ENCODE data around the gene GNA12. TPM values are rescaled to one million over a fixed set of nuclear protein-coding genes. Genes with fewer than 3 reads are reported as not detected.

Gene GNA12
- total and polyA plus RNA-seq, 2 of the 4 experiments (the other 2 are of a cell fraction): 14.3 to 93.9 TPM

DNA sequence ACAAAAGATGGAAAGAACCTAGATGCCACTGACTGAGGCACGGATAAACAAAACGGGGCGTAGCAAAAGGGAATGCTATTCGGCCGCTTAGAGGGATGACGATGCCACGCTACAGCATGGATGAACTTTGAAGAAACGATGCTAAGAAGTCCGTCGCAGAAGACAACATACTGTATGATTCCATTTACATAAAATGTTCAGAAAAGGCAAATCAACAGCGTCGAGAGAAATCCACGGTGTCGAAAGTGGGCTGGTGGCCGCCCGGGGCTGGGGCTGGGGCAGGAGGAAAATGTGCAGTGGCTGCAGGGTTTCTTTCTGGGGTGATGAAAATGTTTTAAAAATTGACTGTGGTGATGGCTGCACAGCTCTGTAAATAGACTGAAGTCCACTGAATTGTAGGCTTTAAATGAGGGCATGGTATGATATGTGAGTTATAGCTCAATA, 24.1 kb downstream of the GNA12 start (continued):
- TF ChIP-seq MAFK (IDR thresholded peaks at IDR 0.05; ENCODE audit: low read depth, low read length) (no peak), FOS (IDR thresholded peaks at IDR 0.05; ENCODE audit: low read depth, low read length) (no peak), RAD21 (IDR thresholded peaks at IDR 0.05; ENCODE audit: low read length) (no peak)

- dilution Hi-C loops (cut with HindIII; ENCODE audit: low sequenced_read_pairs, unreplicated experiment): no loop called here
Observed at GRCh38 chr7:2819161-2819953, 24.8 kb downstream of the GNA12 start.

More at GRCh38 chr7:2819161-2819953, 24.8 kb downstream of the GNA12 start:
- no peak overlapping the region for H3K56ac ChIP-seq (ENCODE audit: extremely low read depth, insufficient read depth, low read length)
- H4K20me1 ChIP-seq (ENCODE audit: insufficient read depth, low read length): peaks cover 6% of the 10 kb centered on the region; the same call in 1 of the 2 replicates
- H3K36me3 ChIP-seq (ENCODE audit: control insufficient read depth, insufficient read depth, low read length): no peaks in the 10 kb centered on the region
- peaks cover 47% of the 10 kb centered on the region for H3K4me1 ChIP-seq (ENCODE audit: control insufficient read depth, insufficient read depth, low read length)
- BruUV-seq (replicated peaks): no TSS peak
- H2AK5ac ChIP-seq (ENCODE audit: low read depth, low read length): peak overlapping the region; percentile 98
- in situ Hi-C loops (cut with MboI; ENCODE audit: low sequenced_read_pairs) (no loop called here), intact Hi-C loops (cut with micrococcal nuclease) (no loop called here)
- H3K9me3 ChIP-seq (ENCODE audit: control insufficient read depth, insufficient read depth, low read length): no peaks in the 10 kb centered on the region
- H3K9me1 ChIP-seq (ENCODE audit: insufficient read depth, low read length): peaks cover 28% of the 10 kb centered on the region
- H4K91ac ChIP-seq (ENCODE audit: insufficient read depth, low read depth, low read length): peak overlapping the region; percentile 77
- ChIA-PET POLR2A (ENCODE audit: unreplicated experiment) (no interaction called here), CTCF (no interaction called here)
- H2BK120ac ChIP-seq (ENCODE audit: low read depth, low read length): peak overlapping the region; percentile 95
- H3K23ac ChIP-seq (ENCODE audit: low read depth, low read length): peak overlapping the region; percentile 77
- H3K18ac ChIP-seq (ENCODE audit: low read depth, low read length): peak overlapping the region; percentile 92
- H2BK5ac ChIP-seq (ENCODE audit: low read depth, low read length, poor library complexity, severe bottlenecking): peak overlapping the region; percentile 100
- no peak overlapping the region for H2AK9ac ChIP-seq (replicated peaks; ENCODE audit: low read depth, low read length, poor library complexity)
- ATAC-seq (ENCODE audit: low read depth): no peak
- H3K14ac ChIP-seq (replicated peaks; ENCODE audit: low read depth, low read length): peak overlapping the region; percentile 84
- H4K5ac ChIP-seq (ENCODE audit: low read depth, low read length): peak overlapping the region; percentile 46
- H3K4ac ChIP-seq (ENCODE audit: low read depth, low read length): peak overlapping the region; percentile 90
- no peak overlapping the region for H3K9ac ChIP-seq (ENCODE audit: low read depth, low read length)
- no peak for TF ChIP-seq CHD1 (IDR thresholded peaks at IDR 0.05; ENCODE audit: low read depth, low read length)
- no peak for TF ChIP-seq RAD21 (IDR thresholded peaks at IDR 0.05; ENCODE audit: low read length)
- TF ChIP-seq SMC3 (IDR thresholded peaks at IDR 0.05; ENCODE audit: low read depth, low read length): no peak
- TF ChIP-seq ELK1 (IDR thresholded peaks at IDR 0.05; ENCODE audit: borderline replicate concordance, low read depth, low read length): no peak
- TF ChIP-seq MAFK (IDR thresholded peaks at IDR 0.05; ENCODE audit: low read depth, low read length): no peak
- TF ChIP-seq RFX5 (IDR thresholded peaks at IDR 0.05; ENCODE audit: low read depth, low read length): no peak
- peak overlapping the region; percentile 90 for H2BK20ac ChIP-seq (ENCODE audit: low read depth, low read length)
- H2BK15ac ChIP-seq (ENCODE audit: low read depth, low read length): peak overlapping the region; percentile 95
- H3K79me1 ChIP-seq (ENCODE audit: low read depth in 1 of 2, low read length in 2 of 2): peaks cover 32 to 80% of the 10 kb centered on the region in 2 experiments
- H3K4me3 ChIP-seq (ENCODE audit: insufficient read depth, low read depth, low read length): no peak overlapping the region
- peak overlapping the region; percentile 84 for H3K27ac ChIP-seq (ENCODE audit: insufficient read depth, low read length)
- no peak overlapping the region for H3K4me2 ChIP-seq (ENCODE audit: low read depth, low read length)
- H3K27me3 ChIP-seq (ENCODE audit: control insufficient read depth, insufficient read depth, low read length): no peaks in the 10 kb centered on the region
- 85% methylated on average over 7 of the region's 15 CpGs; no CpG with 5 or more reads in 1 of the 2 experiments for WGBS, 2 experiments (ENCODE audit: extremely low coverage in 2 of 2, insufficient read length in 1 of 2)
- no peak overlapping the region for H2AFZ ChIP-seq (replicated peaks; ENCODE audit: low read length, poor library complexity)
- H4K8ac ChIP-seq (ENCODE audit: low read depth in 2 of 2, low read length in 2 of 2): peak overlapping the region; percentile 54 to 83; a peak in 3 of 4 replicates
- DNase-seq: no peak

All from IMR-90 (cell line).